ENCODE results near the gene SSR1. TPM values are rescaled to one million over a fixed set of nuclear protein-coding genes. Genes with fewer than 3 reads are reported as not detected.
A peak's percentile ranks its signal among the peaks of the same experiment; 100 is the strongest.

SSR1 gene
- total RNA-seq, 2 experiments from 2014 or later = 31.6 to 138 TPM

GRCh38 chr6:7239590-7239948 is 73.4 kb downstream of the SSR1 start:
- Histone ChIP-seq H3K79me2 (ENCODE audit: insufficient read depth, low read depth, low read length) (no peaks in the 10 kb centered on the region), H3K4me3 (ENCODE audit: low read depth, low read length, poor library complexity, severe bottlenecking) (no peak overlapping the region), H3K9me3 (ENCODE audit: low read length) (no peaks in the 10 kb centered on the region), H3K4me2 (ENCODE audit: low read length) (no peak overlapping the region), H3K4me1 (ENCODE audit: insufficient read depth, low read length, poor library complexity, severe bottlenecking) (peaks cover 27% of the 10 kb centered on the region), H3K27ac (ENCODE audit: low read depth, low read length, poor library complexity, severe bottlenecking) (no peak overlapping the region), H4K20me1 (ENCODE audit: insufficient read depth, low read length) (no peaks in the 10 kb centered on the region), H3K36me3 (ENCODE audit: insufficient read depth, low read length) (no peaks in the 10 kb centered on the region), H2AFZ (ENCODE audit: low read length) (no peak overlapping the region), H3K9me2 (ENCODE audit: insufficient read depth, low read length) (no peaks in the 10 kb centered on the region)
- POLR2A ChIA-PET = no interaction called here
- no peak for DNase-seq (ENCODE audit: low spot score)
- CTCF ChIA-PET (ENCODE audit: unreplicated experiment) = interaction anchor here (0.9 kb wide), 1 partner anchor 558 kb away, joined by 3 read pairs; no protein-coding TSS in a partner anchor
- no peak for TF ChIP-seq CTCF (conservative IDR thresholded peaks at IDR 0.05; ENCODE audit: low read length)
- TF ChIP-seq EZH2phosphoT487 (IDR thresholded peaks at IDR 0.05; ENCODE audit: borderline replicate concordance, low read depth, low read length) = no peak
- BruUV-seq (replicated peaks) = no TSS peak
- intact Hi-C loops (cut with micrococcal nuclease; ENCODE audit: unreplicated experiment) = loop anchor here (1.0 to 5.0 kb wide), 4 partner anchors 69 to 563 kb away; partner anchors contain the start of gene RREB1

GRCh38 chr6:7238900-7239589 is 74.0 kb downstream of the SSR1 start:
- peaks cover 27% of the 10 kb centered on the region for H3K4me1 ChIP-seq (ENCODE audit: insufficient read depth, low read length, poor library complexity, severe bottlenecking)
- peak overlapping the region; percentile 14; the same call in 1 of the 2 replicates for H3K4me2 ChIP-seq (ENCODE audit: low read length)
- TF ChIP-seq CTCF (conservative IDR thresholded peaks at IDR 0.05; ENCODE audit: low read length) = peak; percentile 92
- TF ChIP-seq EZH2phosphoT487 (IDR thresholded peaks at IDR 0.05; ENCODE audit: borderline replicate concordance, low read depth, low read length) = no peak
- no TSS peak for BruUV-seq (replicated peaks)
- no peaks in the 10 kb centered on the region for H3K79me2 ChIP-seq (ENCODE audit: insufficient read depth, low read depth, low read length)
- no peak overlapping the region for H3K27ac ChIP-seq (ENCODE audit: low read depth, low read length, poor library complexity, severe bottlenecking)
- H2AFZ ChIP-seq (ENCODE audit: low read length) = peak overlapping the region; percentile 34; the same call in 1 of the 2 replicates
- no peak overlapping the region for H3K4me3 ChIP-seq (ENCODE audit: low read depth, low read length, poor library complexity, severe bottlenecking)
- H3K9me3 ChIP-seq (ENCODE audit: low read length) = no peaks in the 10 kb centered on the region
- DNase-seq (ENCODE audit: low spot score) = peak; percentile 93
- H3K36me3 ChIP-seq (ENCODE audit: insufficient read depth, low read length) = no peaks in the 10 kb centered on the region
- intact Hi-C loops (cut with micrococcal nuclease; ENCODE audit: unreplicated experiment) = loop anchor here (1.0 to 5.0 kb wide), 4 partner anchors 68 to 563 kb away; partner anchors contain the start of gene RREB1
- H4K20me1 ChIP-seq (ENCODE audit: insufficient read depth, low read length) = no peaks in the 10 kb centered on the region
- ChIA-PET CTCF (ENCODE audit: unreplicated experiment) (interaction anchor here (0.7 to 0.9 kb wide), 2 partner anchors 12 to 557 kb away, joined by 3 read pairs; no protein-coding TSS in a partner anchor), POLR2A (no interaction called here)
- H3K9me2 ChIP-seq (ENCODE audit: insufficient read depth, low read length) = no peaks in the 10 kb centered on the region

GRCh38 chr6:7238526-7238899 is 74.5 kb downstream of the SSR1 start:
- POLR2A ChIA-PET = no interaction called here

More at GRCh38 chr6:7238526-7238899, 74.5 kb downstream of the SSR1 start:
- Histone ChIP-seq H3K9me3 (ENCODE audit: low read length) (no peaks in the 10 kb centered on the region), H3K4me2 (ENCODE audit: low read length) (peak overlapping the region; percentile 14; the same call in 1 of the 2 replicates), H2AFZ (ENCODE audit: low read length) (peak overlapping the region; percentile 34; the same call in 1 of the 2 replicates), H3K79me2 (ENCODE audit: insufficient read depth, low read depth, low read length) (no peaks in the 10 kb centered on the region), H4K20me1 (ENCODE audit: insufficient read depth, low read length) (no peaks in the 10 kb centered on the region), H3K4me3 (ENCODE audit: low read depth, low read length, poor library complexity, severe bottlenecking) (no peak overlapping the region), H3K36me3 (ENCODE audit: insufficient read depth, low read length) (no peaks in the 10 kb centered on the region), H3K27ac (ENCODE audit: low read depth, low read length, poor library complexity, severe bottlenecking) (no peak overlapping the region), H3K4me1 (ENCODE audit: insufficient read depth, low read length, poor library complexity, severe bottlenecking) (peaks cover 27% of the 10 kb centered on the region), H3K9me2 (ENCODE audit: insufficient read depth, low read length) (no peaks in the 10 kb centered on the region)
- intact Hi-C loops (cut with micrococcal nuclease; ENCODE audit: unreplicated experiment) = loop anchor here (2.0 to 5.0 kb wide), 3 partner anchors 68 to 131 kb away; partner anchors contain the start of gene RREB1
- no peak for DNase-seq (ENCODE audit: low spot score)
- BruUV-seq (replicated peaks) = no TSS peak
- CTCF ChIA-PET (ENCODE audit: unreplicated experiment) = interaction anchor here (0.7 to 0.9 kb wide), 2 partner anchors 13 to 557 kb away, joined by 3 read pairs; no protein-coding TSS in a partner anchor
- TF ChIP-seq CTCF (conservative IDR thresholded peaks at IDR 0.05; ENCODE audit: low read length) = no peak
- no peak for TF ChIP-seq EZH2phosphoT487 (IDR thresholded peaks at IDR 0.05; ENCODE audit: borderline replicate concordance, low read depth, low read length)

Data from OCI-LY7 (cell line).